ENCODE measurements around the gene ITGB3BP. TPM values are rescaled to one million over a fixed set of nuclear protein-coding genes. Genes with fewer than 3 reads are reported as not detected.
A peak's percentile ranks its signal among the peaks of the same experiment; 100 is the strongest.

ITGB3BP gene
- total and polyA plus RNA-seq, 2 of the 8 experiments (the other 6 are each of a cell fraction or from before 2014, with no cell fraction given), result 17.6 to 49.1 TPM

DNA sequence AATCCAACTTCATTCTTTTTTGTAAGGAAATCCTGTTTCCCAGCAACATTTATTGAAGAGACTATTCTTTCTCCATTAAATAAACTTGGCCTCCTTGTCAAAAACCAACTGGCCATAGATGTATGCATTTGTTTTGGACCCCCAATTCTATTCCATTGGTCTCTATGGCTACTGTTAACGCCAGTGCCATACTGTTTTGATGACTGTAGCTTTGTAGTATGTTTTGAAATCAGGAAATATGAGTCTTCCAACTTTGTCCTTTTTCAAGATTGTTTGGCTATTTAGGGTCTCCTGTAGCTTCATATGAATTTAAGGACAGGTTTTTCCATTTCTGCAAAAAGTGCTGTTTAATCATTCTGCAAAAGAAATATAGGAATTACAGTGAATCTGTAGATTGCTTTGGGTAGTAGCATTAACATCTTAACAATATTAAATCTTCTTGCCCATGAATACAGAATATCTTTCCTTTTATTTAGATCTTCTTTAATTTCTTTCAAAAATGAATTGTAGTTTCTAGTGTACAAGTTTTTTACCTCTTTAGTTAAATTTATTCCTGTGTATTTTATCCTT is 61.3 kb downstream of the ITGB3BP start:
- CTCF ChIA-PET (ENCODE audit: partially characterized antibody), result no interaction called here
- TF ChIP-seq KDM1A (IDR thresholded peaks at IDR 0.05; ENCODE audit: borderline replicate concordance, low read length) (peak; percentile 72; the same call in 1 of the 2 replicates), CHD2 (IDR thresholded peaks at IDR 0.05; ENCODE audit: low read length) (no peak), TCF12 (IDR thresholded peaks at IDR 0.05; ENCODE audit: low read depth, low read length) (no peak), HDAC6 (IDR thresholded peaks at IDR 0.05; ENCODE audit: low read depth, low read length) (no peak), KDM4A (IDR thresholded peaks at IDR 0.05; ENCODE audit: low read depth, low read length, severe bottlenecking) (no peak), POU5F1 (IDR thresholded peaks at IDR 0.05; ENCODE audit: low read depth, low read length) (no peak), CREB1 (IDR thresholded peaks at IDR 0.05) (no peak), SIRT6 (IDR thresholded peaks at IDR 0.05; ENCODE audit: low read length) (no peak), POLR2AphosphoS5 (IDR thresholded peaks at IDR 0.05; ENCODE audit: low read depth, low read length) (no peak), CEBPB (IDR thresholded peaks at IDR 0.05; ENCODE audit: low read depth, low read length) (no peak), YY1 (IDR thresholded peaks at IDR 0.05; ENCODE audit: low read depth, low read length) (no peak), CBX5 (IDR thresholded peaks at IDR 0.05; ENCODE audit: low read depth, low read length) (no peak)
- TF ChIP-seq, protein P1, sequence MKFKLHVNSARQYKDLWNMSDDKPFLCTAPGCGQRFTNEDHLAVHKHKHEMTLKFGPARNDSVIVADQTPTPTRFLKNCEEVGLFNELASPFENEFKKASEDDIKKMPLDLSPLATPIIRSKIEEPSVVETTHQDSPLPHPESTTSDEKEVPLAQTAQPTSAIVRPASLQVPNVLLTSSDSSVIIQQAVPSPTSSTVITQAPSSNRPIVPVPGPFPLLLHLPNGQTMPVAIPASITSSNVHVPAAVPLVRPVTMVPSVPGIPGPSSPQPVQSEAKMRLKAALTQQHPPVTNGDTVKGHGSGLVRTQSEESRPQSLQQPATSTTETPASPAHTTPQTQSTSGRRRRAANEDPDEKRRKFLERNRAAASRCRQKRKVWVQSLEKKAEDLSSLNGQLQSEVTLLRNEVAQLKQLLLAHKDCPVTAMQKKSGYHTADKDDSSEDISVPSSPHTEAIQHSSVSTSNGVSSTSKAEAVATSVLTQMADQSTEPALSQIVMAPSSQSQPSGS (IDR thresholded peaks at IDR 0.05; ENCODE audit: low read length), result no peak

More for the DNA sequence above, 61.3 kb downstream of the ITGB3BP start:
- POLR2A ChIA-PET (ENCODE audit: partially characterized antibody), result no interaction called here
- FAIRE-seq (no peak), DNase-seq (ENCODE audit: low read depth in 1 of 2, low spot score in 2 of 2) (no peak)
- H2BK20ac ChIP-seq (ENCODE audit: low read length), result no peak overlapping the region
- no peak overlapping the region for H3K23ac ChIP-seq (ENCODE audit: insufficient read length)
- H2AFZ ChIP-seq (ENCODE audit: low read length), result no peak overlapping the region
- H3K4me1 ChIP-seq (replicated peaks in 1 of 4; ENCODE audit: control insufficient read depth in 3 of 4, insufficient read depth in 4 of 4, low read length in 3 of 4), result no peaks in the 10 kb centered on the region
- H3K79me1 ChIP-seq (ENCODE audit: low read depth, low read length), result no peaks in the 10 kb centered on the region
- no peak overlapping the region for H3K4me3 ChIP-seq (ENCODE audit: extremely low read depth in 1 of 4, insufficient read depth in 2 of 4, low read depth in 3 of 4, low read length in 4 of 4)
- no peak overlapping the region for H2BK12ac ChIP-seq (ENCODE audit: low read depth, low read length)
- H2AK5ac ChIP-seq (ENCODE audit: low read depth, low read length), result no peak overlapping the region
- H3K36me3 ChIP-seq (ENCODE audit: control insufficient read depth in 2 of 4, insufficient read depth in 4 of 4, low read length in 3 of 4), result peaks cover 0 to 4% (median 2%) of the 10 kb centered on the region in 4 experiments; a peak in 1 of 8 replicates
- H3K4me2 ChIP-seq (ENCODE audit: insufficient read depth in 1 of 2, low read depth in 2 of 2, low read length in 2 of 2), result no peak overlapping the region
- H4K91ac ChIP-seq (replicated peaks; ENCODE audit: insufficient read length, low read length), result no peak overlapping the region
- H3K56ac ChIP-seq (replicated peaks; ENCODE audit: insufficient read length, low read depth, low read length), result no peak overlapping the region
- H4K20me1 ChIP-seq (replicated peaks in 1 of 2; ENCODE audit: control insufficient read depth in 1 of 2, insufficient read depth in 2 of 2, low read length in 2 of 2), result no peaks in the 10 kb centered on the region
- no peak overlapping the region for H2BK5ac ChIP-seq (ENCODE audit: low read depth, low read length)
- H3K14ac ChIP-seq (ENCODE audit: insufficient read length), result no peak overlapping the region
- no peak overlapping the region for H3K9ac ChIP-seq (replicated peaks in 1 of 4; ENCODE audit: extremely low read depth in 1 of 4, low read depth in 3 of 4, low read length in 3 of 4)
- 92% methylated on average over 1 of the region's 1 CpG; no CpG with 5 or more reads in 1 of the 2 experiments for WGBS, 2 experiments (ENCODE audit: extremely low coverage in 1 of 2, insufficient coverage in 1 of 2, insufficient read length in 1 of 2, insufficient replicate concordance in 2 of 2, low coverage in 1 of 2, low lambda C conversion rate in 2 of 2, missing lambda C conversion rate in 1 of 2)
- H3K9me3 ChIP-seq (ENCODE audit: insufficient read depth in 2 of 2, low read depth in 1 of 2, low read length in 1 of 2), result peaks cover 0 to 8% of the 10 kb centered on the region in 2 experiments; a peak in 1 of 4 replicates
- no peak overlapping the region for H2BK15ac ChIP-seq (ENCODE audit: low read length)
- H3K23me2 ChIP-seq (ENCODE audit: low read depth, low read length), result no peaks in the 10 kb centered on the region
- no peak overlapping the region for H4K8ac ChIP-seq (ENCODE audit: extremely low read depth, insufficient read depth, low read length)
- no peaks in the 10 kb centered on the region for H3K79me2 ChIP-seq (ENCODE audit: control insufficient read depth in 1 of 2, insufficient read depth in 2 of 2, low read length in 2 of 2)
- H3K27ac ChIP-seq (ENCODE audit: low read depth, low read length), result no peak overlapping the region
- H2BK120ac ChIP-seq (replicated peaks; ENCODE audit: low read depth, low read length), result no peak overlapping the region
- H4K5ac ChIP-seq (ENCODE audit: insufficient read length, low read depth, low read length), result no peak overlapping the region
- H3K4ac ChIP-seq (replicated peaks; ENCODE audit: insufficient read length, low read depth, low read length), result no peak overlapping the region
- H3K27me3 ChIP-seq (replicated peaks in 1 of 4; ENCODE audit: control insufficient read depth in 3 of 4, extremely low read depth in 1 of 4, insufficient read depth in 3 of 4, low read length in 3 of 4), result no peaks in the 10 kb centered on the region
- no peak overlapping the region for H3K18ac ChIP-seq (ENCODE audit: extremely low read depth, low read length)

All from H1 (cell line).